ENCODE measurements around the gene TADA2A.
A peak's percentile ranks its signal among the peaks of the same experiment; 100 is the strongest.

The TADA2A gene

GRCh38 chr17:37488607-37489196 is 82.0 kb downstream of the TADA2A start:
- peak overlapping the region; percentile 80 to 96 for H3K27ac ChIP-seq
- peak; percentile 87 for DNase-seq (ENCODE audit: low spot score)
- TF ChIP-seq CTCF (IDR thresholded peaks at IDR 0.05), result no peak
- peak overlapping the region; percentile 97 for H3K4me3 ChIP-seq

GRCh38 chr17:37489197-37490001 is 82.7 kb downstream of the TADA2A start, which contains the start of gene DUSP14:
TSS of gene DUSP14 (plus strand) at chr17:37489891. CDS start at chr17:37512273, 22,382 bp downstream.
- Histone ChIP-seq H3K27ac (peak within 1 kb of the TSS; percentile 80 to 96), H3K4me3 (peak within 1 kb of the TSS; percentile 97)
- DNase-seq (ENCODE audit: low spot score), result peak; percentile 81
- TF ChIP-seq CTCF (IDR thresholded peaks at IDR 0.05), result no peak

GRCh38 chr17:37490022-37490587 is 83.4 kb downstream of the TADA2A start:
- no peak for TF ChIP-seq CTCF (IDR thresholded peaks at IDR 0.05)
- H3K4me3 ChIP-seq, result peak overlapping the region; percentile 97
- DNase-seq (ENCODE audit: low spot score), result peak; percentile 84
- peak overlapping the region; percentile 80 to 96 for H3K27ac ChIP-seq

- H3K4me3 ChIP-seq, result peak overlapping the region; percentile 97
- H3K27ac ChIP-seq, result peak overlapping the region; percentile 80 to 96
- TF ChIP-seq CTCF (IDR thresholded peaks at IDR 0.05), result no peak
- DNase-seq (ENCODE audit: low spot score), result peak; percentile 85
Observed at GRCh38 chr17:37490638-37491614, 84.2 kb downstream of the TADA2A start.

GRCh38 chr17:37492167-37492566 is 85.5 kb downstream of the TADA2A start:
- Histone ChIP-seq H3K4me3 (peak overlapping the region; percentile 97), H3K27ac (peak overlapping the region in 1 of 2 donors; percentile 96)

More at GRCh38 chr17:37492167-37492566, 85.5 kb downstream of the TADA2A start:
- no peak for TF ChIP-seq CTCF (IDR thresholded peaks at IDR 0.05)
- no peak for DNase-seq (ENCODE audit: low spot score)

Measured in coronary artery (tissue), 2 donors.